HG03565 (cell line): ENCODE measurements around the gene VENTX.
"Not testable (repeated sequence)": the region's sequence is repeated elsewhere in the genome, so short reads cannot be mapped to it uniquely, and the experiment has no call there.

ENCODE experiments used
- ATAC-seq: cut with Tn5 transposase; IDR thresholded peaks from one replicate; pipeline ENCODE4 v1.9.1; 2021; ENCODE audit warnings: mild to moderate bottlenecking, moderate library complexity; ENCODE audit not compliant: unreplicated experiment

Gene VENTX

GRCh38 chr10:133214468-133215410 is 22.9 kb upstream of the VENTX start:
- ATAC-seq, result no peak

- no peak for ATAC-seq
Measured at GRCh38 chr10:133215586-133215985, 22.1 kb upstream of the VENTX start.

DNA sequence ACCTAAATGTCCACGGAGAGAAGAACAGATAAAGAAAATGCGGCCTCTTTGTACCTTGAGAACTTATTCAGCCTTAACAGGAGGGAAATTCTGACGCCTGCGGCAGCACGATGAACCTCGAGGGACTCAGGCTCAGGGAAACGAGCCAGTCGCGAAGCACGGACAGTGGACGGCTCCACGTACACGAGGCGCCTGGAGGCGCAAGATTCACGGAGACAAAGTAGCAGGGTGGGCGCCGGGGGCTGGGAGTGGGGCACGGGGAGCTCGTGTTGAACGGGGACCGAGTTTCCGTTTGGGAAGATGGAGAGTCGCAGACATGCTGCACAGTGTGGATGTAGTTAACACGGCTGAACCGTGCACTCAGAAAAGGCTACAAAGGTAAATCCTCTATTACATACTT is 20.9 kb upstream of the VENTX start:
- ATAC-seq, result no peak

DNA sequence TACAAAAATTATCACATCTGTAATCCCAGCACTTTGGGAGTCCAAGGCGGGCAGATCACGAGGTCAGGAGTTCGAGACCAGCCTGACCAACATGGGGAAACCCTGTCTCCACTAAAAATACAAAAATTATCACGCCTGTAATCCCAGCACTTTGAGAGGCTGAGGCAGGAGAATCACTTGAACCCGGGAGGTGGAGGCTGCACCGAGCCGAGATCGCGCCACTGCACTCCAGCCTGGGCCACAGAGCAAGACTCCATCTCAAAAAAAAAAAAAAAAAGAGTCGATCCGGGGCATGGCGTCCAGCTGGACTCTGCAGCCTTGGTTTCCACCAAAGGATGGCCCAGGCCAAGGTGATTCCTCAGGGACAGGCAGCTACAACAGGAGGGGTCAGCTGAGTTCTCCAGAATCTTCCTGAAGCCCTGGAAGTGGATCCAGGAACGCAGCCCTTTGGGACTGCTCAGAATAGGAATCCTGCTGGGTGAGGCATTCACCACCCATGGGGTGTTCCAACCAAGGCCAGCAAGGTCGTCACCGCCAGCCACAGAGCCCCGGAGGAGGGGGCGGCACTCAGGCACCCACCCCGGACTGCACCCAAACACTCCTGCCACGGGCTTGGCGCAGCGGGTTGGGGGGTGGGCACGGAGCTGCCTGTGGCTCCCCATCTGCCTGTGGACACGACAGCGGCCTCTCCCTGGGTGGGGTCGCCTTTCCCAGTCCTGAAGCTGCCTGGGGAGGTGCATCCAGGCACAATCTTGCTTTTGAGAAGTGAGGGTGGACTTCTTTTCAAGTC is 19.7 kb upstream of the VENTX start:
- ATAC-seq, result no peak

DNA sequence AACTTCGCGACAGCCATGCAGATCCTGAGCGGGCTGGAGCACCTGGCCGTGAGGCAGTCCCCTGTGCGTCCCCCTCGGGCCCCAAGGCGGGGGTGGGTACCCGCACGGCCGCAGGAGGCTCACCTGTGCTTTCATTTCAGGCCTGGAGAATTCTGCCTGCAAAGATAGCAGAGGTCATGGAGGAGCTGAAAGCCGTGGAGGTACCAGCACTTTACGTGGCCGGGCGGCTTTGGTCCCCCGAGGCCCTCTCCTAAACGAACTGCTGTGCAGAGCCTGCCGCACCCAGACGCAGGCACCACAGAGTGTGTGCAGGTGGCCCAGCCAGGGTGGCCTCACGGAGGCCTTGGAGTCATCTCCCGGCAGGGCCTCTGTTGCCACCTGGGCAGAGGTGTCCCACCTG is 18.8 kb upstream of the VENTX start:
- no peak for ATAC-seq

- ATAC-seq, result no peak
Measured at GRCh38 chr10:133219782-133220181, 17.9 kb upstream of the VENTX start.

GRCh38 chr10:133221331-133221730 is 16.3 kb upstream of the VENTX start:
- ATAC-seq, result no peak

GRCh38 chr10:133221756-133222155 is 15.9 kb upstream of the VENTX start:
- ATAC-seq, result not testable (repeated sequence)

- ATAC-seq, result no peak
Measured at GRCh38 chr10:133224076-133224475, 13.6 kb upstream of the VENTX start.

DNA sequence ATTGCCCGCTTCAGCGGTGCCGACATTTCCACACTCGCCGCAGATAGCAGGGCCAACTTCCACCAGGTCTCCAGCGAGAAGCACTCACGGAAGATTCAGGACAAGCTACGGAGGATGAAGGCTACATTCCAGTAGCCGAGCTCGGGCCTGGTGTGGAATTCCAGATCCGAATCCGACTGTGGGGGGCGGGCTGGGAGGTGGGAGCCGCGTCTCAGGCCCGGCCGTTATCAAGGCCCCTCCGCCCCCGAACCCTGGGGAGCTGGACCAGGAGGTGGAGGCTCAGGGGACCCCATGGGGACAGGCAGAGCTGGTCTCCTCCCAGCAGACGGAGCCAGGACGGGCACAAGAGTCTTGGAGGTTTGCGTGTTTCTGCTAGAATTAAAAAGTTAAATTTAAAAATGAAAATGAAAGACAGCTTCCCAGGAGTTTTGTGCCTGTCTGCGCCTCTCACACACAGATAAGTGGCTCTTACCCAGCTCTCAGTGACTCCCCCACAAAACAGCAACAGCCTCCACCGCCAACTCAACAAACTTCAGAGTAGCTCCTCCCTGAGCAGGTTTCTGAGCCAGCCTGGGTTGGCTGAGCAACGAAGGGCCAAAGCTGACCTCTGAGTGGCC is 12.8 kb upstream of the VENTX start:
- ATAC-seq, result no peak

DNA sequence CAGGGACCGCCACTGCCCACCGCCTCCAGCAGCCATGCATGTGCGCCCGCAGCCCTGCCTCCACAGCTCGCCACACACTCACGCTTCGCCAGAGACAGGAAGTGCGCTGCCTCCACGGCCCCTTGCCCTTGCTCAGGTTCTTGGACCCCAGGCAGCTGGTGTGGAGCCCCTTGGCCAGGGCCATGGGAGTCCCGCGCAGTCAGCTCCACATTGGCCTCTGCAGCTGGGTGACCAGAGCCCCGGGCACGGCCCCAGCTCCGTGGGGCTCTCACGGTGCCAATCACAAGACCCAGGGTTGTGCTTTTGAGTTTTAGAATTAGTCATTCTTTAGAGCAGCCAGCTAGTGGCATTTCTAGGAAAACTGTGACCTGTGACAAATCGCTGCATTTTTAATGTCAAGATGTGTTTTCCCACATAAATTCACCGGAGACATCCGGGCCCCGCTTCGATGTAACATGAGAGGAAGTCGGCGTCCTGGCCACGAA is 11.9 kb upstream of the VENTX start:
- no peak for ATAC-seq

DNA sequence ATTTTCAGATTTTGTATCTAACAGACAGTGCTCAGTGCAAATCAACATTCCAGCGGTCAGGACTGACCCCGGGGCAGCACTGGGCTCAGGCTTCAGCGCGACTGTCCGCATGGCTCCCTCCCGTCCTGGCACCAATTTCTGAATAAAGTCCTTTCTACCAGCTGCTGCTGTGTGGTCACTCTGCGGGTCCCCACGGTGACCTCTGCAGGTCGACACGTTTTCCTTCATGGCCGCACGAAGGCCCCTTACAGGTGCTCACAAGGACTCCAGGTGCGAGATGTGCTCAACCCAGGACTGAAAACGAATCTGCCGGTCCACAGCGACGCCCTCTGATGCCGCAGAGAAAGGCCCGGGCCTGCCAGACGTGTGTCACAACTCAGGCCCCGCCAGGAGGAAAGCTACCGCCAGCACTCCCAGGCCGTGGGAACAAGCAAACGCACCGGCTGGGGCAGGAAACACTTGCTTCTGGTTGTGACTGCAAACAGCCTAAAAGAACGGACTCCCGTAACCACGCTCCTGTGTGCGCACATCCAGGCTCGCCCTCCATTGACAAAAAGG is 11.3 kb upstream of the VENTX start:
- ATAC-seq, result no peak

- ATAC-seq, result no peak
Measured at GRCh38 chr10:133227256-133227655, 10.4 kb upstream of the VENTX start.

GRCh38 chr10:133229265-133230043 is 8.2 kb upstream of the VENTX start:
- no peak for ATAC-seq

DNA sequence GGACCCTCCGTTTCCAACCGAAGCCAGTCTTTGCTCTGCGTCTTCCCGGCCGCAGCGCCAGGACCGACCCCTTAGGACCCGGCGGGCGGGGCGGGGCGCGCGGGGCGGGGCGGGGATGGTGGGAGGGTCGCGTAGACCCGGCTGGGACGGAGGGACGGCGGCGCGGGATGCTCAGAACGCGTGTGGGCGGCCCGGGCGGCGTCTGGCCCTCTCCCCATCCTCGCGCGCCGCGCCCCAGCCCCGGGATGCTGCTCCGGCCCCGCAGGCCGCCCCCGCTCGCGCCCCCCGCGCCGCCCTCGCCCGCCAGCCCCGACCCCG is 7.7 kb upstream of the VENTX start, which contains the start of gene UTF1:
Gene UTF1, plus strand, starts transcription at position 174 of the 318 bp plus-strand sequence. Its CDS starts 72 bp downstream, at position 246.
- no peak for ATAC-seq

GRCh38 chr10:133230387-133231195 is 7.1 kb upstream of the VENTX start:
- ATAC-seq, result no peak

DNA sequence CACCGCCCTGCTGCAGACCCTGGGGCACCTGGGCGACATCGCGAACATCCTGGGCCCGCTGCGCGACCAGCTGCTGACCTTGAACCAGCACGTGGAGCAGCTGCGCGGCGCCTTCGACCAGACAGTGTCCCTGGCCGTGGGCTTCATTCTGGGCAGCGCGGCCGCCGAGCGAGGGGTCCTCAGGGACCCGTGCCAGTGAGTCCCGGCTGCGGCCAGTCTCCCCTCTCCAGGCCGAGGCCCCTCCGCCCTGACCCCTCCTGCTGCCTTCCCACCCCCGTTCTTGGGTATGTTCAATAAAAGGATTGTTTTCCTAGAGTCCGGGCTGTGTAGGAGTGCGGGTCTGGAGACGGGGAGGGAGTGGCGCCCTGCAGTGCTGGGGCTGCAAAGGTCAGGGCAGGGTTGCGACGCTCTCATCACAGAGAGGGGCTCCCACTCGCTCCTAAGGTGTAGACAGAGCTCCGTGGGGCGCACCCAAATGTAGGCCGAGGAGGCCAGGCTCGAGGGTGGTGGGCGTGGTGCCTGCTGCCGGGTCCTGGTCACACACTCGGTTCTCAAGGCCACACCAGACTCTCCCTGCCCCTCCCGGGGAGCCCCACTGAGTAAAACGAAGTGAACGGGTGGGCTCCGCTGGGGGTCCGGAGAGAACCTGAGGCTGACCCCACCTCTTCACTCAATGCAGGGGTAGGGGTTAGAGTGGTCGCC is 6.3 kb upstream of the VENTX start:
- ATAC-seq, result no peak

- ATAC-seq, result no peak
Measured at GRCh38 chr10:133231946-133232574, 5.6 kb upstream of the VENTX start.
